Measurements from ENCODE around the gene IL1RAPL2. TPM values are rescaled to one million over a fixed set of nuclear protein-coding genes. Genes with fewer than 3 reads are reported as not detected.

The IL1RAPL2 gene
- polyA plus RNA-seq, 2 of the 4 experiments (the other 2 are of a cell fraction), result not detected

DNA sequence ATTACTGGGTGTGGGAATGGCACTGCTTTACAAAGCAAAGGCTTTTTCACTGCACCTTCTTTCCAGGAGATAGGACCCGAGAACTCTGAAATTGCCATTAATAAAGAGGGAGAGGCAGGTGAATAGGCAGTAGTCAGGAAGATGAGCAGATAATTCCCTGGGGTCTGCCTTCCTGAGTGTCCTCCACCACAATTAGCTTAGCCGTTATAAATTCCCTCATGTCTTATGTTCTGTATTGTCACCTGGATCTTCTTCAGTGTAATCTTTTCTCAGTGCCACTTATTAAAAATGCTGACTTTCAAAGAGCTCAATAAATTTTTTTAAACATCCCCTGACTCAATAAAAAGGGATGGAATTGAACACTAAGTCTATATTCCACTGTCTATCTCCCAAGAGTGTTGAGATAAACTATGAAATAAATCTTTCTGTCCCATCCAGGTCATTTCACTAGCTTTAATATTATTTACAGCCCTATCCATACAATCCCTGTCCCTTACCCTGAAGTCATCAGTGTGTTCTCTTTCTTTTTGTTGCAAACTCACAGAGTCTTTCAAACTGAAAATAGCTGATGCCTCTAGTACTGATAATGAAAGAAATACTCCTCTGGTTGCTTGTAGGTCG is 984.2 kb downstream of the IL1RAPL2 start (continued):
- TF ChIP-seq, protein P1, sequence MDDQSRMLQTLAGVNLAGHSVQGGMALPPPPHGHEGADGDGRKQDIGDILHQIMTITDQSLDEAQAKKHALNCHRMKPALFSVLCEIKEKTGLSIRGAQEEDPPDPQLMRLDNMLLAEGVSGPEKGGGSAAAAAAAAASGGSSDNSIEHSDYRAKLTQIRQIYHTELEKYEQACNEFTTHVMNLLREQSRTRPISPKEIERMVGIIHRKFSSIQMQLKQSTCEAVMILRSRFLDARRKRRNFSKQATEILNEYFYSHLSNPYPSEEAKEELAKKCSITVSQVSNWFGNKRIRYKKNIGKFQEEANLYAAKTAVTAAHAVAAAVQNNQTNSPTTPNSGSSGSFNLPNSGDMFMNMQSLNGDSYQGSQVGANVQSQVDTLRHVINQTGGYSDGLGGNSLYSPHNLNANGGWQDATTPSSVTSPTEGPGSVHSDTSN (IDR thresholded peaks at IDR 0.05), result no peak
- no peak for TF ChIP-seq FOXS1 (CRISPR knock-in tag; IDR thresholded peaks at IDR 0.05)
- no peak for TF ChIP-seq ZC3H11A (IDR thresholded peaks at IDR 0.05)
- TF ChIP-seq HOXB13 (CRISPR knock-in tag; IDR thresholded peaks at IDR 0.05; ENCODE audit: low read depth), result no peak

DNA sequence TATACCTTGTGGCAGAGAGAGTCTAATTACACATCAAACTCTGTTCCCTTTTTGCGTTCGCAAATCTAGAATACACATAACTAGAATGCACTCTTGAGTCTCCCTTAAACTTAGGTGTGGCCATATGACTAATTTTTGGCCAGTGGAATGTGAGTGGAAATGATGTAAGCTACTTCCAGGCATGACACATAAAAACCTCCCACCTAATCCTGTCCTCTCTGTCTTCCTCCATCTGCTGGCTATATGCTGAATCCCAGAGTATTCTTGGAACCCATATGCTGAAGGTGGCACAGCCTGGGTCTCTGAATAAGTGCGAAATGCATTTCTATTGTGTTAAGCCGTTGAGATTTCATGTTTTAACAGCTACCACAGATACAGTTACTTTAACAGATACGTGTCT is 986.4 kb downstream of the IL1RAPL2 start:
- Histone ChIP-seq H3K27ac (no peak overlapping the region), H3K9me3 (no peaks in the 10 kb centered on the region), H3K4me2 (no peak overlapping the region), H3K4me1 (no peaks in the 10 kb centered on the region), H3K4me3 (no peak overlapping the region)
- WGBS (ENCODE audit: missing lambda C conversion rate), result 20% methylated on average over 5 of the region's 5 CpGs
- ATAC-seq (no peak), FAIRE-seq (no peak), DNase-seq (ENCODE audit: low read depth in 1 of 2, low spot score in 1 of 2) (peak in 1 of 2 experiments; percentile 17)
- ChIA-PET CTCF (no interaction called here), POLR2A (no interaction called here)
- TF ChIP-seq, protein P2, sequence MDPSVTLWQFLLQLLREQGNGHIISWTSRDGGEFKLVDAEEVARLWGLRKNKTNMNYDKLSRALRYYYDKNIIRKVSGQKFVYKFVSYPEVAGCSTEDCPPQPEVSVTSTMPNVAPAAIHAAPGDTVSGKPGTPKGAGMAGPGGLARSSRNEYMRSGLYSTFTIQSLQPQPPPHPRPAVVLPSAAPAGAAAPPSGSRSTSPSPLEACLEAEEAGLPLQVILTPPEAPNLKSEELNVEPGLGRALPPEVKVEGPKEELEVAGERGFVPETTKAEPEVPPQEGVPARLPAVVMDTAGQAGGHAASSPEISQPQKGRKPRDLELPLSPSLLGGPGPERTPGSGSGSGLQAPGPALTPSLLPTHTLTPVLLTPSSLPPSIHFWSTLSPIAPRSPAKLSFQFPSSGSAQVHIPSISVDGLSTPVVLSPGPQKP (IDR thresholded peaks at IDR 0.05; ENCODE audit: low read depth, low read length), result no peak
- TF ChIP-seq RCOR1 (IDR thresholded peaks at IDR 0.05; ENCODE audit: low read depth, low read length), result no peak
- TF ChIP-seq BHLHE40 (IDR thresholded peaks at IDR 0.05; ENCODE audit: low read depth, low read length), result no peak
- no peak for TF ChIP-seq HOXB13 (CRISPR knock-in tag; IDR thresholded peaks at IDR 0.05; ENCODE audit: low read depth)
- TF ChIP-seq RARB (CRISPR knock-in tag; IDR thresholded peaks at IDR 0.05), result no peak
- TF ChIP-seq ZC3H11A (IDR thresholded peaks at IDR 0.05), result no peak
- TF ChIP-seq, protein P3, sequence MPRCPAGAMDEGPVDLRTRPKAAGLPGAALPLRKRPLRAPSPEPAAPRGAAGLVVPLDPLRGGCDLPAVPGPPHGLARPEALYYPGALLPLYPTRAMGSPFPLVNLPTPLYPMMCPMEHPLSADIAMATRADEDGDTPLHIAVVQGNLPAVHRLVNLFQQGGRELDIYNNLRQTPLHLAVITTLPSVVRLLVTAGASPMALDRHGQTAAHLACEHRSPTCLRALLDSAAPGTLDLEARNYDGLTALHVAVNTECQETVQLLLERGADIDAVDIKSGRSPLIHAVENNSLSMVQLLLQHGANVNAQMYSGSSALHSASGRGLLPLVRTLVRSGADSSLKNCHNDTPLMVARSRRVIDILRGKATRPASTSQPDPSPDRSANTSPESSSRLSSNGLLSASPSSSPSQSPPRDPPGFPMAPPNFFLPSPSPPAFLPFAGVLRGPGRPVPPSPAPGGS (IDR thresholded peaks at IDR 0.05), result no peak

DNA sequence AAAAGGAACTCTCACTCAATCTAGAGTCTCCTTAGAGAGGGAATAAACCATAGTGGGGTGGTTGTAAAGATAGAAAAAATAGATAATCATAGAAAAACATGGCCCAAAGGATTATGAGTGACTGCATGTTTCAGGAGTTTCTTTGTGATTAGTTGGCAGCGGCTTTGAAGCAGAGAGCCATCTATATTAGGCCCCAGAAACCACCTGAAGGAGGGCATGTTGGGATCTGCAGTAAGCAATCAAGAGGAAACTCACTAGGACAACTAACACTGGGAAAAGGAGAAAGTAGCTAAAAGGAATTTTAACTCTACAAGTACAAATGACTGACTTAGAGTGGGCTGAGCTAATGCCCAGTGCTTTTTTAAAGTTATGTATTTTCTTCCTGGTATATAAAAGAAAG is 987.1 kb downstream of the IL1RAPL2 start:
- TF ChIP-seq, protein P4, sequence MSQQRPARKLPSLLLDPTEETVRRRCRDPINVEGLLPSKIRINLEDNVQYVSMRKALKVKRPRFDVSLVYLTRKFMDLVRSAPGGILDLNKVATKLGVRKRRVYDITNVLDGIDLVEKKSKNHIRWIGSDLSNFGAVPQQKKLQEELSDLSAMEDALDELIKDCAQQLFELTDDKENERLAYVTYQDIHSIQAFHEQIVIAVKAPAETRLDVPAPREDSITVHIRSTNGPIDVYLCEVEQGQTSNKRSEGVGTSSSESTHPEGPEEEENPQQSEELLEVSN (IDR thresholded peaks at IDR 0.05; ENCODE audit: borderline replicate concordance, low read depth), result no peak
- TF ChIP-seq MAFK (IDR thresholded peaks at IDR 0.05; ENCODE audit: partially characterized antibody), result no peak
- TF ChIP-seq SREBF2 (IDR thresholded peaks at IDR 0.05), result no peak
- TF ChIP-seq, protein P5, sequence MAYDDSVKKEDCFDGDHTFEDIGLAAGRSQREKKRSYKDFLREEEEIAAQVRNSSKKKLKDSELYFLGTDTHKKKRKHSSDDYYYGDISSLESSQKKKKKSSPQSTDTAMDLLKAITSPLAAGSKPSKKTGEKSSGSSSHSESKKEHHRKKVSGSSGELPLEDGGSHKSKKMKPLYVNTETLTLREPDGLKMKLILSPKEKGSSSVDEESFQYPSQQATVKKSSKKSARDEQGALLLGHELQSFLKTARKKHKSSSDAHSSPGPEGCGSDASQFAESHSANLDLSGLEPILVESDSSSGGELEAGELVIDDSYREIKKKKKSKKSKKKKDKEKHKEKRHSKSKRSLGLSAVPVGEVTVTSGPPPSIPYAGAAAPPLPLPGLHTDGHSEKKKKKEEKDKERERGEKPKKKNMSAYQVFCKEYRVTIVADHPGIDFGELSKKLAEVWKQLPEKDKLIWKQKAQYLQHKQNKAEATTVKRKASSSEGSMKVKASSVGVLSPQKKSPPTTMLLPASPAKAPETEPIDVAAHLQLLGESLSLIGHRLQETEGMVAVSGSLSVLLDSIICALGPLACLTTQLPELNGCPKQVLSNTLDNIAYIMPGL (CRISPR knock-in tag; IDR thresholded peaks at IDR 0.05; ENCODE audit: borderline replicate concordance), result no peak
- TF ChIP-seq RAD21 (conservative IDR thresholded peaks at IDR 0.05 in 1 of 2, IDR thresholded peaks at IDR 0.05 in 1 of 2), result no peak
- no peak for TF ChIP-seq CHD4 (IDR thresholded peaks at IDR 0.05; ENCODE audit: borderline replicate concordance)
- no peak for TF ChIP-seq CBX8 (IDR thresholded peaks at IDR 0.05)
- TF ChIP-seq CBX2 (IDR thresholded peaks at IDR 0.05; ENCODE audit: borderline replicate concordance, low read depth), result no peak
- TF ChIP-seq RNF2 (IDR thresholded peaks at IDR 0.05; ENCODE audit: borderline replicate concordance, low read depth), result no peak
- TF ChIP-seq FOXS1 (CRISPR knock-in tag; IDR thresholded peaks at IDR 0.05), result no peak
- ATAC-seq (no peak), DNase-seq (ENCODE audit: low read depth in 1 of 2, low spot score in 1 of 2) (no peak), FAIRE-seq (no peak)
- POLR2A ChIA-PET, result no interaction called here
- WGBS (ENCODE audit: missing lambda C conversion rate), result 12% methylated on average over 1 of the region's 1 CpG
- CTCF ChIA-PET, result no interaction called here
- Histone ChIP-seq H3K4me2 (no peak overlapping the region), H3K27ac (no peak overlapping the region), H3K4me3 (no peak overlapping the region), H3K4me1 (no peaks in the 10 kb centered on the region), H3K9me3 (no peaks in the 10 kb centered on the region)
